HepG2 (cell line): Measurements from ENCODE around the gene HID1. TPM values are rescaled to one million over a fixed set of nuclear protein-coding genes. Genes with fewer than 3 reads are reported as not detected.
A peak's percentile ranks its signal among the peaks of the same experiment; 100 is the strongest.

Experiments
- DBP ChIP-seq: sonication (generic); formaldehyde crosslinking; IDR thresholded peaks from 2 replicates; pipeline ENCODE4 v1.4.0; 2020; ENCODE audit warnings: missing genetic modification reagents; ENCODE audit errors: not compliant biosample characterization
- MED13 ChIP-seq: sonication (generic); formaldehyde crosslinking; IDR thresholded peaks from 2 replicates; pipeline ENCODE4 v1.5.0; 2020; ENCODE audit warnings: missing genetic modification reagents
- MZF1 ChIP-seq: sonication (generic); formaldehyde crosslinking; IDR thresholded peaks from 2 replicates; pipeline ENCODE4 v1.8.1; 2023; ENCODE audit warnings: mild to moderate bottlenecking, missing genetic modification reagents, borderline replicate concordance
- SOX5 ChIP-seq: IDR thresholded peaks from 2 replicates; pipeline ENCODE4 v1.6.1; 2016; ENCODE audit warnings: borderline replicate concordance
- THAP11 ChIP-seq: IDR thresholded peaks from 2 replicates; pipeline ENCODE4 v1.6.1; 2016; ENCODE audit warnings: missing biosample characterization, missing genetic modification reagents
- TOPORS ChIP-seq: sonication (generic); formaldehyde crosslinking; IDR thresholded peaks from 2 replicates; pipeline ENCODE4 v1.8.0; 2023; ENCODE audit warnings: mild to moderate bottlenecking, missing genetic modification reagents
- ZFAT ChIP-seq: sonication (generic); formaldehyde crosslinking; conservative IDR thresholded peaks from 2 replicates; pipeline ENCODE4 v1.8.1; 2023; ENCODE audit warnings: missing genetic modification reagents, inconsistent platforms
- ZNF432 ChIP-seq: sonication (generic); formaldehyde crosslinking; IDR thresholded peaks from 2 replicates; pipeline ENCODE4 v1.5.0; 2020; ENCODE audit warnings: missing genetic modification reagents, mild to moderate bottlenecking, borderline replicate concordance
- ZNF576 ChIP-seq: sonication (generic); formaldehyde crosslinking; IDR thresholded peaks from 2 replicates; pipeline ENCODE4 v1.4.0; 2020; ENCODE audit warnings: mild to moderate bottlenecking, missing genetic modification reagents
- ZNF687 ChIP-seq: sonication (generic); formaldehyde crosslinking; IDR thresholded peaks from 2 replicates; pipeline ENCODE4 v1.5.1; 2020; ENCODE audit warnings: mild to moderate bottlenecking, missing genetic modification reagents, moderate library complexity
- ZNF710 ChIP-seq: sonication (generic); formaldehyde crosslinking; IDR thresholded peaks from 2 replicates; pipeline ENCODE4 v1.5.0; 2020; ENCODE audit warnings: mild to moderate bottlenecking, missing genetic modification reagents, borderline replicate concordance
- ZNF788 ChIP-seq: sonication (generic); formaldehyde crosslinking; IDR thresholded peaks from 2 replicates; pipeline ENCODE4 v1.5.0; 2020; ENCODE audit warnings: mild to moderate bottlenecking, missing genetic modification reagents, borderline replicate concordance
- polyA plus RNA-seq, 8 experiments: library from polyadenylated mRNA; depleted of rRNA in 3 of 8; stranded (reverse) in 7 of 8; unstranded in 1 of 8; fragments of >200 nt; fragmentation: Illumina TruSeq in 4 of 8; extraction: Trizol in 4 of 8; gene quantifications; 2 replicates each; pipeline versions ENCODE4 v1.2.1 to v1.2.3, GENCODE V29; 2011 to 2016; ENCODE audit warnings: low read depth in 4 of 8, missing spikeins in 1 of 8, mixed read lengths in 1 of 8; ENCODE audit not compliant: insufficient read depth in 1 of 8
- total RNA-seq, 5 experiments: library from RNA; depleted of rRNA; stranded (reverse); fragments of >200 nt; fragmentation: Illumina TruSeq; extraction: Trizol; gene quantifications; 2 replicates each; pipeline ENCODE4 v1.2.3, GENCODE V29; 2016; ENCODE audit warnings: low read depth in 1 of 5
- TF ChIP-seq, protein P1 (sequence below): sonication (generic); formaldehyde crosslinking; IDR thresholded peaks from 2 replicates; pipeline ENCODE4 v1.8.1; 2022; ENCODE audit warnings: mild to moderate bottlenecking, missing genetic modification reagents
- TF ChIP-seq, protein P2 (sequence below): fragments of 450-650 bp; IDR thresholded peaks from 2 replicates; pipeline ENCODE4 v1.6.1; 2017
- TF ChIP-seq, protein P3 (sequence below): sonication (generic); formaldehyde crosslinking; IDR thresholded peaks from 2 replicates; pipeline ENCODE4 v1.9.0; 2021; ENCODE audit warnings: missing genetic modification reagents, borderline replicate concordance

Gene HID1
- total and polyA plus RNA-seq, 2 of the 13 experiments (the other 11 are each of a cell fraction or from before 2014, with no cell fraction given) = 2.1 to 10.6 TPM

- TF ChIP-seq ZNF687 (peak; percentile 98), MZF1 (no peak; the same call in 1 of the 2 replicates), ZNF788 (CRISPR knock-in tag) (peak; percentile 98), THAP11 (CRISPR knock-in tag) (peak; percentile 95), SOX5 (CRISPR knock-in tag) (peak; percentile 63), TOPORS (no peak), ZFAT (CRISPR knock-in tag) (no peak; the same call in 1 of the 2 replicates), DBP (CRISPR knock-in tag) (peak; percentile 98), ZNF576 (CRISPR knock-in tag) (peak; percentile 91), MED13 (CRISPR knock-in tag) (peak; percentile 73), ZNF432 (CRISPR knock-in tag) (no peak), ZNF710 (CRISPR knock-in tag) (peak; percentile 95; the same call in 1 of the 2 replicates)
- TF ChIP-seq, protein P1, sequence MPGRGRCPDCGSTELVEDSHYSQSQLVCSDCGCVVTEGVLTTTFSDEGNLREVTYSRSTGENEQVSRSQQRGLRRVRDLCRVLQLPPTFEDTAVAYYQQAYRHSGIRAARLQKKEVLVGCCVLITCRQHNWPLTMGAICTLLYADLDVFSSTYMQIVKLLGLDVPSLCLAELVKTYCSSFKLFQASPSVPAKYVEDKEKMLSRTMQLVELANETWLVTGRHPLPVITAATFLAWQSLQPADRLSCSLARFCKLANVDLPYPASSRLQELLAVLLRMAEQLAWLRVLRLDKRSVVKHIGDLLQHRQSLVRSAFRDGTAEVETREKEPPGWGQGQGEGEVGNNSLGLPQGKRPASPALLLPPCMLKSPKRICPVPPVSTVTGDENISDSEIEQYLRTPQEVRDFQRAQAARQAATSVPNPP = no peak; the same call in 1 of the 2 replicates
- TF ChIP-seq, protein P2, sequence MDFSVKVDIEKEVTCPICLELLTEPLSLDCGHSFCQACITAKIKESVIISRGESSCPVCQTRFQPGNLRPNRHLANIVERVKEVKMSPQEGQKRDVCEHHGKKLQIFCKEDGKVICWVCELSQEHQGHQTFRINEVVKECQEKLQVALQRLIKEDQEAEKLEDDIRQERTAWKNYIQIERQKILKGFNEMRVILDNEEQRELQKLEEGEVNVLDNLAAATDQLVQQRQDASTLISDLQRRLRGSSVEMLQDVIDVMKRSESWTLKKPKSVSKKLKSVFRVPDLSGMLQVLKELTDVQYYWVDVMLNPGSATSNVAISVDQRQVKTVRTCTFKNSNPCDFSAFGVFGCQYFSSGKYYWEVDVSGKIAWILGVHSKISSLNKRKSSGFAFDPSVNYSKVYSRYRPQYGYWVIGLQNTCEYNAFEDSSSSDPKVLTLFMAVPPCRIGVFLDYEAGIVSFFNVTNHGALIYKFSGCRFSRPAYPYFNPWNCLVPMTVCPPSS = no peak
- TF ChIP-seq, protein P3, sequence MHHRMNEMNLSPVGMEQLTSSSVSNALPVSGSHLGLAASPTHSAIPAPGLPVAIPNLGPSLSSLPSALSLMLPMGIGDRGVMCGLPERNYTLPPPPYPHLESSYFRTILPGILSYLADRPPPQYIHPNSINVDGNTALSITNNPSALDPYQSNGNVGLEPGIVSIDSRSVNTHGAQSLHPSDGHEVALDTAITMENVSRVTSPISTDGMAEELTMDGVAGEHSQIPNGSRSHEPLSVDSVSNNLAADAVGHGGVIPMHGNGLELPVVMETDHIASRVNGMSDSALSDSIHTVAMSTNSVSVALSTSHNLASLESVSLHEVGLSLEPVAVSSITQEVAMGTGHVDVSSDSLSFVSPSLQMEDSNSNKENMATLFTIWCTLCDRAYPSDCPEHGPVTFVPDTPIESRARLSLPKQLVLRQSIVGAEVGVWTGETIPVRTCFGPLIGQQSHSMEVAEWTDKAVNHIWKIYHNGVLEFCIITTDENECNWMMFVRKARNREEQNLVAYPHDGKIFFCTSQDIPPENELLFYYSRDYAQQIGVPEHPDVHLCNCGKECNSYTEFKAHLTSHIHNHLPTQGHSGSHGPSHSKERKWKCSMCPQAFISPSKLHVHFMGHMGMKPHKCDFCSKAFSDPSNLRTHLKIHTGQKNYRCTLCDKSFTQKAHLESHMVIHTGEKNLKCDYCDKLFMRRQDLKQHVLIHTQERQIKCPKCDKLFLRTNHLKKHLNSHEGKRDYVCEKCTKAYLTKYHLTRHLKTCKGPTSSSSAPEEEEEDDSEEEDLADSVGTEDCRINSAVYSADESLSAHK (CRISPR knock-in tag) = peak; percentile 94; the same call in 1 of the 2 replicates
Measured at GRCh38 chr17:75012346-75013091, 40.0 kb upstream of the HID1 start, which contains the start of gene MRPL58 (continued).
